ENCODE results near the gene ELAC1. TPM values are rescaled to one million over a fixed set of nuclear protein-coding genes. Genes with fewer than 3 reads are reported as not detected.

ELAC1 gene
- total RNA-seq, 1 donor from 2014 or later: 7.6 TPM

GRCh38 chr18:50947899-50948298 lies 19.9 kb upstream of the ELAC1 start:
- no peak for TF ChIP-seq CTCF (IDR thresholded peaks at IDR 0.05; ENCODE audit: insufficient read depth, low read depth, low read length)
- Mint-ChIP-seq H3K4me3 (ENCODE audit: unreplicated experiment) (no peak overlapping the region), H3K4me1 (ENCODE audit: low read depth, unreplicated experiment) (peaks cover 11% of the 10 kb centered on the region), H3K27me3 (ENCODE audit: low read depth, unreplicated experiment) (no peaks in the 10 kb centered on the region), H3K27ac (ENCODE audit: unreplicated experiment) (no peak overlapping the region), H3K9me3 (ENCODE audit: unreplicated experiment) (no peaks in the 10 kb centered on the region), H3K36me3 (ENCODE audit: low read depth, unreplicated experiment) (peaks cover 4% of the 10 kb centered on the region)
- Histone ChIP-seq H4K20me1 (ENCODE audit: insufficient read depth, low read length) (no peaks in the 10 kb centered on the region), H3K9me3 (ENCODE audit: insufficient read depth, low read depth, low read length) (no peaks in the 10 kb centered on the region), H3K9ac (ENCODE audit: low read length) (no peak overlapping the region), H3K36me3 (ENCODE audit: insufficient read depth, low read length) (no peaks in the 10 kb centered on the region), H3K27ac (ENCODE audit: low read depth, low read length) (no peak overlapping the region), H3K4me1 (ENCODE audit: insufficient read depth, low read length) (peaks cover 2% of the 10 kb centered on the region), H2AFZ (ENCODE audit: low read depth, low read length) (no peak overlapping the region), H3K27me3 (ENCODE audit: insufficient read depth, low read length) (no peaks in the 10 kb centered on the region), H3K79me2 (ENCODE audit: insufficient read depth, low read length) (no peaks in the 10 kb centered on the region), H3K4me3 (ENCODE audit: insufficient read depth, low read depth, low read length) (no peak overlapping the region), H3K4me2 (ENCODE audit: low read length) (no peak overlapping the region)
- peak; percentile 36 for DNase-seq (ENCODE audit: low read depth)
- FAIRE-seq: no peak

- Histone ChIP-seq H3K9ac (ENCODE audit: low read length) (no peak overlapping the region), H3K4me3 (ENCODE audit: insufficient read depth, low read depth, low read length) (no peak overlapping the region), H3K4me2 (ENCODE audit: low read length) (no peak overlapping the region), H4K20me1 (ENCODE audit: insufficient read depth, low read length) (no peaks in the 10 kb centered on the region), H3K27me3 (ENCODE audit: insufficient read depth, low read length) (no peaks in the 10 kb centered on the region), H2AFZ (ENCODE audit: low read depth, low read length) (no peak overlapping the region), H3K27ac (ENCODE audit: low read depth, low read length) (no peak overlapping the region), H3K9me3 (ENCODE audit: insufficient read depth, low read depth, low read length) (no peaks in the 10 kb centered on the region), H3K4me1 (ENCODE audit: insufficient read depth, low read length) (peaks cover 2% of the 10 kb centered on the region), H3K79me2 (ENCODE audit: insufficient read depth, low read length) (no peaks in the 10 kb centered on the region), H3K36me3 (ENCODE audit: insufficient read depth, low read length) (no peaks in the 10 kb centered on the region)
- Mint-ChIP-seq H3K36me3 (ENCODE audit: low read depth, unreplicated experiment) (no peaks in the 10 kb centered on the region), H3K9me3 (ENCODE audit: unreplicated experiment) (no peaks in the 10 kb centered on the region), H3K4me1 (ENCODE audit: low read depth, unreplicated experiment) (peaks cover 4% of the 10 kb centered on the region), H3K4me3 (ENCODE audit: unreplicated experiment) (no peak overlapping the region), H3K27me3 (ENCODE audit: low read depth, unreplicated experiment) (no peaks in the 10 kb centered on the region), H3K27ac (ENCODE audit: unreplicated experiment) (no peak overlapping the region)
- TF ChIP-seq EZH2 (IDR thresholded peaks at IDR 0.05; ENCODE audit: insufficient read depth, low read length) (no peak), CTCF (IDR thresholded peaks at IDR 0.05; ENCODE audit: insufficient read depth, low read depth, low read length) (no peak)
- DNase-seq (ENCODE audit: low read depth) (no peak), FAIRE-seq (no peak)
Observed at GRCh38 chr18:50949185-50949584, 18.7 kb upstream of the ELAC1 start.

GRCh38 chr18:50950626-50951025 lies 17.2 kb upstream of the ELAC1 start:
- no peak for FAIRE-seq
- Mint-ChIP-seq H3K9me3 (ENCODE audit: unreplicated experiment) (no peaks in the 10 kb centered on the region), H3K27ac (ENCODE audit: unreplicated experiment) (no peak overlapping the region)

More at GRCh38 chr18:50950626-50951025, 17.2 kb upstream of the ELAC1 start:
- Mint-ChIP-seq H3K27me3 (ENCODE audit: low read depth, unreplicated experiment) (no peaks in the 10 kb centered on the region), H3K4me3 (ENCODE audit: unreplicated experiment) (no peak overlapping the region), H3K4me1 (ENCODE audit: low read depth, unreplicated experiment) (no peaks in the 10 kb centered on the region), H3K36me3 (ENCODE audit: low read depth, unreplicated experiment) (no peaks in the 10 kb centered on the region)
- Histone ChIP-seq H3K4me1 (ENCODE audit: insufficient read depth, low read length) (no peaks in the 10 kb centered on the region), H3K27ac (ENCODE audit: low read depth, low read length) (no peak overlapping the region), H3K4me2 (ENCODE audit: low read length) (no peak overlapping the region), H3K9me3 (ENCODE audit: insufficient read depth, low read depth, low read length) (no peaks in the 10 kb centered on the region), H3K27me3 (ENCODE audit: insufficient read depth, low read length) (no peaks in the 10 kb centered on the region), H3K4me3 (ENCODE audit: insufficient read depth, low read depth, low read length) (no peak overlapping the region), H2AFZ (ENCODE audit: low read depth, low read length) (no peak overlapping the region), H3K36me3 (ENCODE audit: insufficient read depth, low read length) (no peaks in the 10 kb centered on the region), H3K79me2 (ENCODE audit: insufficient read depth, low read length) (no peaks in the 10 kb centered on the region), H3K9ac (ENCODE audit: low read length) (no peak overlapping the region), H4K20me1 (ENCODE audit: insufficient read depth, low read length) (no peaks in the 10 kb centered on the region)
- no peak for DNase-seq (ENCODE audit: low read depth)
- TF ChIP-seq EZH2 (IDR thresholded peaks at IDR 0.05; ENCODE audit: insufficient read depth, low read length): no peak
- no peak for TF ChIP-seq CTCF (IDR thresholded peaks at IDR 0.05; ENCODE audit: insufficient read depth, low read depth, low read length)

Data from astrocyte (in vitro differentiated cells and primary cell).